Measurements from ENCODE around the gene DSTN.

Gene DSTN

GRCh38 chr20:17531665-17532025 is 38.2 kb upstream of the DSTN start:
- H3K36me3 ChIP-seq (ENCODE audit: control insufficient read depth, insufficient read depth, low read length) = no peaks in the 10 kb centered on the region
- H3K4me1 ChIP-seq (ENCODE audit: control insufficient read depth, insufficient read depth, low read length) = peaks cover 5% of the 10 kb centered on the region
- 50% methylated on average over 5 of the region's 5 CpGs for WGBS, 2 experiments
- H3K4me3 ChIP-seq (ENCODE audit: insufficient read depth, low read depth, low read length) = peak overlapping the region; percentile 44
- no peaks in the 10 kb centered on the region for H3K9me3 ChIP-seq (ENCODE audit: control insufficient read depth, low read length)
- H3K27me3 ChIP-seq (ENCODE audit: control insufficient read depth, insufficient read depth, low read length, poor library complexity, severe bottlenecking) = peaks cover 35% of the 10 kb centered on the region
- peak overlapping the region; percentile 89 for H3K27ac ChIP-seq (ENCODE audit: insufficient read depth, low read depth, low read length, poor library complexity, severe bottlenecking)

GRCh38 chr20:17533396-17533795 is 36.5 kb upstream of the DSTN start:
- Histone ChIP-seq H3K4me1 (ENCODE audit: control insufficient read depth, insufficient read depth, low read length) (peaks cover 5% of the 10 kb centered on the region), H3K27ac (ENCODE audit: insufficient read depth, low read depth, low read length, poor library complexity, severe bottlenecking) (no peak overlapping the region), H3K4me3 (ENCODE audit: insufficient read depth, low read depth, low read length) (no peak overlapping the region), H3K9me3 (ENCODE audit: control insufficient read depth, low read length) (no peaks in the 10 kb centered on the region), H3K27me3 (ENCODE audit: control insufficient read depth, insufficient read depth, low read length, poor library complexity, severe bottlenecking) (peaks cover 29% of the 10 kb centered on the region), H3K36me3 (ENCODE audit: control insufficient read depth, insufficient read depth, low read length) (no peaks in the 10 kb centered on the region)
- 50 to 55% methylated on average over 1 of the region's 1 CpG for WGBS, 2 experiments

GRCh38 chr20:17534077-17534476 is 35.8 kb upstream of the DSTN start:
- Histone ChIP-seq H3K9me3 (ENCODE audit: control insufficient read depth, low read length) (no peaks in the 10 kb centered on the region), H3K27me3 (ENCODE audit: control insufficient read depth, insufficient read depth, low read length, poor library complexity, severe bottlenecking) (peaks cover 23% of the 10 kb centered on the region), H3K4me1 (ENCODE audit: control insufficient read depth, insufficient read depth, low read length) (peaks cover 5% of the 10 kb centered on the region), H3K4me3 (ENCODE audit: insufficient read depth, low read depth, low read length) (no peak overlapping the region), H3K36me3 (ENCODE audit: control insufficient read depth, insufficient read depth, low read length) (no peaks in the 10 kb centered on the region), H3K27ac (ENCODE audit: insufficient read depth, low read depth, low read length, poor library complexity, severe bottlenecking) (no peak overlapping the region)
- WGBS, 2 experiments = 91 to 95% methylated on average over 3 of the region's 3 CpGs

- Histone ChIP-seq H3K4me3 (ENCODE audit: insufficient read depth, low read depth, low read length) (no peak overlapping the region), H3K27ac (ENCODE audit: insufficient read depth, low read depth, low read length, poor library complexity, severe bottlenecking) (no peak overlapping the region), H3K4me1 (ENCODE audit: control insufficient read depth, insufficient read depth, low read length) (peaks cover 5% of the 10 kb centered on the region), H3K27me3 (ENCODE audit: control insufficient read depth, insufficient read depth, low read length, poor library complexity, severe bottlenecking) (no peaks in the 10 kb centered on the region), H3K9me3 (ENCODE audit: control insufficient read depth, low read length) (no peaks in the 10 kb centered on the region), H3K36me3 (ENCODE audit: control insufficient read depth, insufficient read depth, low read length) (no peaks in the 10 kb centered on the region)
- WGBS, 2 experiments = 24 to 33% methylated on average over 6 of the region's 6 CpGs
Measured at GRCh38 chr20:17536944-17537444, 32.9 kb upstream of the DSTN start.

DNA sequence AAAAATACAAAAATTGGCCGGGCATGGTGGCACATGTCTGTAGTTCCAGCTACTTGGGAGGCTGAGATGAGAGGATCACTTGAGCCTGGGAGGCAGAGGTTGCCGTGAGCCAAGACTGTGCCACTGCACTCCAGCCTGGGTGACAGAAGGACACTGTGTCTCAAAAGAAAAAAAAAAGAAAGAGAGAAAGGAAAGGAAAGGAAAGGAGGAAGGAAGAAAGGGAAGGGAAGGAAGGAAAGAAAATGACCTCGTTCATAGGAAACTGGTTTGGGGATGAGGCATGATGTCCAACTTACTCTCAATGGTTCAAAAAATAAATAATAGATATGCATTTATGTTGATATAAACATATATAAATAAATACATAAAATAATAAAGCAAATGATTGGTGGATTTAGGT is 31.9 kb upstream of the DSTN start:
- 91 to 92% methylated on average over 3 of the region's 3 CpGs for WGBS, 2 experiments
- H3K4me1 ChIP-seq (ENCODE audit: control insufficient read depth, insufficient read depth, low read length) = peaks cover 5% of the 10 kb centered on the region
- no peaks in the 10 kb centered on the region for H3K27me3 ChIP-seq (ENCODE audit: control insufficient read depth, insufficient read depth, low read length, poor library complexity, severe bottlenecking)
- no peak overlapping the region for H3K4me3 ChIP-seq (ENCODE audit: insufficient read depth, low read depth, low read length)
- H3K27ac ChIP-seq (ENCODE audit: insufficient read depth, low read depth, low read length, poor library complexity, severe bottlenecking) = no peak overlapping the region
- H3K36me3 ChIP-seq (ENCODE audit: control insufficient read depth, insufficient read depth, low read length) = no peaks in the 10 kb centered on the region
- no peaks in the 10 kb centered on the region for H3K9me3 ChIP-seq (ENCODE audit: control insufficient read depth, low read length)

GRCh38 chr20:17538517-17539170 is 31.2 kb upstream of the DSTN start:
- H3K27me3 ChIP-seq (ENCODE audit: control insufficient read depth, insufficient read depth, low read length, poor library complexity, severe bottlenecking) = no peaks in the 10 kb centered on the region
- H3K4me3 ChIP-seq (ENCODE audit: insufficient read depth, low read depth, low read length) = no peak overlapping the region
- H3K9me3 ChIP-seq (ENCODE audit: control insufficient read depth, low read length) = no peaks in the 10 kb centered on the region
- peaks cover 3% of the 10 kb centered on the region for H3K4me1 ChIP-seq (ENCODE audit: control insufficient read depth, insufficient read depth, low read length)
- H3K36me3 ChIP-seq (ENCODE audit: control insufficient read depth, insufficient read depth, low read length) = no peaks in the 10 kb centered on the region
- no peak overlapping the region for H3K27ac ChIP-seq (ENCODE audit: insufficient read depth, low read depth, low read length, poor library complexity, severe bottlenecking)
- 86 to 90% methylated on average over 7 of the region's 7 CpGs for WGBS, 2 experiments

DNA sequence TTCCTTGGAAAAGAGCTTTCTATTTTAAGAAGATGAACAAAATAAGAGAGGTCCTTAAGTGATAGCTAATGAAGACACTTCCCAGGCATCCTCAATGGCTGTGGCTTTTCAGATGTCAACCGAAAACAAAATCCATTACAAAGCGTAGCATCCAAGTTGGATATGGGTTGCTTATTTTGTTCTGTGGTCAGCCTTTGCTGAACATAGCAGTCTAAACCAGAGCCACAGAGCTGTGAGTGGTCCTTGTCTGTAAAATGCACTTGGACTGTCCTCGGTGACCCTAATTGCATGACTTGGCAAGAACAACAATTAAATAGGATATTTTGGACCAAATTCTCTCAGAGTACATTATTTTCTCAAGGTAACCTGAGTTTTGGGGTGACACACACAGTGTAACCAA is 28.3 kb upstream of the DSTN start:
- no peak overlapping the region for H3K4me3 ChIP-seq (ENCODE audit: insufficient read depth, low read depth, low read length)
- 93 to 98% methylated on average over 3 of the region's 3 CpGs for WGBS, 2 experiments
- no peaks in the 10 kb centered on the region for H3K27me3 ChIP-seq (ENCODE audit: control insufficient read depth, insufficient read depth, low read length, poor library complexity, severe bottlenecking)
- H3K4me1 ChIP-seq (ENCODE audit: control insufficient read depth, insufficient read depth, low read length) = no peaks in the 10 kb centered on the region
- H3K27ac ChIP-seq (ENCODE audit: insufficient read depth, low read depth, low read length, poor library complexity, severe bottlenecking) = no peak overlapping the region
- H3K9me3 ChIP-seq (ENCODE audit: control insufficient read depth, low read length) = no peaks in the 10 kb centered on the region
- H3K36me3 ChIP-seq (ENCODE audit: control insufficient read depth, insufficient read depth, low read length) = no peaks in the 10 kb centered on the region

GRCh38 chr20:17541996-17542395 is 27.9 kb upstream of the DSTN start:
- WGBS, 2 experiments = 92% methylated on average over 5 of the region's 5 CpGs
- no peak overlapping the region for H3K27ac ChIP-seq (ENCODE audit: insufficient read depth, low read depth, low read length, poor library complexity, severe bottlenecking)
- no peak overlapping the region for H3K4me3 ChIP-seq (ENCODE audit: insufficient read depth, low read depth, low read length)

GRCh38 chr20:17542481-17542880 is 27.4 kb upstream of the DSTN start:
- Histone ChIP-seq H3K27ac (ENCODE audit: insufficient read depth, low read depth, low read length, poor library complexity, severe bottlenecking) (no peak overlapping the region), H3K4me1 (ENCODE audit: control insufficient read depth, insufficient read depth, low read length) (no peaks in the 10 kb centered on the region), H3K4me3 (ENCODE audit: insufficient read depth, low read depth, low read length) (no peak overlapping the region), H3K36me3 (ENCODE audit: control insufficient read depth, insufficient read depth, low read length) (no peaks in the 10 kb centered on the region), H3K9me3 (ENCODE audit: control insufficient read depth, low read length) (no peaks in the 10 kb centered on the region), H3K27me3 (ENCODE audit: control insufficient read depth, insufficient read depth, low read length, poor library complexity, severe bottlenecking) (no peaks in the 10 kb centered on the region)
- 88% methylated on average over 1 of the region's 1 CpG for WGBS, 2 experiments

More at GRCh38 chr20:17541996-17542395, 27.9 kb upstream of the DSTN start:
- H3K27me3 ChIP-seq (ENCODE audit: control insufficient read depth, insufficient read depth, low read length, poor library complexity, severe bottlenecking) = no peaks in the 10 kb centered on the region
- no peaks in the 10 kb centered on the region for H3K36me3 ChIP-seq (ENCODE audit: control insufficient read depth, insufficient read depth, low read length)
- no peaks in the 10 kb centered on the region for H3K4me1 ChIP-seq (ENCODE audit: control insufficient read depth, insufficient read depth, low read length)
- no peaks in the 10 kb centered on the region for H3K9me3 ChIP-seq (ENCODE audit: control insufficient read depth, low read length)

GRCh38 chr20:17542993-17543412 is 26.9 kb upstream of the DSTN start:
- H3K27ac ChIP-seq (ENCODE audit: insufficient read depth, low read depth, low read length, poor library complexity, severe bottlenecking) = no peak overlapping the region
- 89 to 99% methylated on average over 4 of the region's 4 CpGs for WGBS, 2 experiments

More at GRCh38 chr20:17542993-17543412, 26.9 kb upstream of the DSTN start:
- H3K36me3 ChIP-seq (ENCODE audit: control insufficient read depth, insufficient read depth, low read length) = no peaks in the 10 kb centered on the region
- no peak overlapping the region for H3K4me3 ChIP-seq (ENCODE audit: insufficient read depth, low read depth, low read length)
- no peaks in the 10 kb centered on the region for H3K27me3 ChIP-seq (ENCODE audit: control insufficient read depth, insufficient read depth, low read length, poor library complexity, severe bottlenecking)
- H3K4me1 ChIP-seq (ENCODE audit: control insufficient read depth, insufficient read depth, low read length) = no peaks in the 10 kb centered on the region
- no peaks in the 10 kb centered on the region for H3K9me3 ChIP-seq (ENCODE audit: control insufficient read depth, low read length)

Data from ectodermal cell (in vitro differentiated cells).